Right atrium auricular region (tissue), 2 donors: ENCODE results near the gene ZSWIM9. TPM values are rescaled to one million over a fixed set of nuclear protein-coding genes. Genes with fewer than 3 reads are reported as not detected.

Source experiments
- DNase-seq: peaks from one replicate; pipeline ENCODE4 v3.0.0-alpha.2; 2019; ENCODE audit warnings: low spot score
- H3K27ac ChIP-seq, 2 donors: fragments of 200-600 bp; sonication (generic); 1 replicate in 1 of 2; 2 replicates in 1 of 2; pipeline ENCODE4 v1.5.1; 2016 to 2019
- H3K27me3 ChIP-seq, 2 donors: fragments of 200-600 bp; sonication (generic); one replicate each; pipeline versions ENCODE4 v1.5.1 to v1.6.0; 2017 to 2019
- H3K36me3 ChIP-seq: fragments of 200-600 bp; sonication (generic); one replicate; pipeline ENCODE4 v1.5.1; 2016
- H3K4me1 ChIP-seq, 2 donors: fragments of 200-600 bp; sonication (generic); one replicate each; pipeline versions ENCODE4 v1.5.1 to v1.6.0; 2017 to 2019
- H3K4me3 ChIP-seq, 2 donors: fragments of 200-600 bp; sonication (generic); 1 replicate in 1 of 2; 2 replicates in 1 of 2; pipeline ENCODE4 v1.5.1; 2017 to 2019; ENCODE audit warnings: mild to moderate bottlenecking in 1 of 2, moderate library complexity in 1 of 2
- H3K9me3 ChIP-seq, 2 donors: fragments of 200-600 bp; sonication (generic); one replicate each; pipeline ENCODE4 v1.5.1; 2019
- CTCF ChIP-seq, 2 donors: fragments of 200-600 bp; sonication (generic); IDR thresholded peaks; one replicate each; pipeline ENCODE4 v1.5.1; 2019; ENCODE audit warnings: antibody characterized with exemption in 2 of 2
- total RNA-seq, 2 donors: library from RNA; depleted of rRNA; stranded (reverse); fragments of >200 nt; gene quantifications; one replicate each; pipeline ENCODE4 v1.1.0, GENCODE V29; 2016

The ZSWIM9 gene
- total RNA-seq, 2 donors from 2014 or later: 1.5 to 2.8 TPM

- Histone ChIP-seq H3K36me3 (peaks cover 10% of the 10 kb centered on the region), H3K4me3 (no peak overlapping the region), H3K27ac (no peak overlapping the region), H3K4me1 (peaks cover 0 to 14% of the 10 kb centered on the region in 2 donors), H3K9me3 (no peaks in the 10 kb centered on the region), H3K27me3 (no peaks in the 10 kb centered on the region)
- no peak for TF ChIP-seq CTCF (IDR thresholded peaks at IDR 0.05)
- no peak for DNase-seq
Observed at GRCh38 chr19:48246101-48246500, 75.6 kb downstream of the ZSWIM9 start.

GRCh38 chr19:48247212-48247611, 76.7 kb downstream of the ZSWIM9 start:
- Histone ChIP-seq H3K27me3 (no peaks in the 10 kb centered on the region), H3K27ac (no peak overlapping the region), H3K4me1 (peaks cover 0 to 14% of the 10 kb centered on the region in 2 donors), H3K36me3 (peaks cover 10% of the 10 kb centered on the region), H3K9me3 (no peaks in the 10 kb centered on the region), H3K4me3 (no peak overlapping the region)
- TF ChIP-seq CTCF (IDR thresholded peaks at IDR 0.05): no peak
- no peak for DNase-seq

Other genes with a start within 250 kb of the ZSWIM9 start
- not detected for gene BSPH1, start 178.5 kb upstream of the ZSWIM9 start, total RNA-seq
- gene ELSPBP1, start 176.0 kb upstream of the ZSWIM9 start, total RNA-seq: not detected
- not detected for gene CABP5, start 126.6 kb upstream of the ZSWIM9 start, total RNA-seq
- 10 to 100 TPM; 23.2 to 40.0 TPM for gene PLA2G4C, start 59.9 kb upstream of the ZSWIM9 start, total RNA-seq
- 1 to 10 TPM; 3.1 to 4.2 TPM for gene LIG1, start 336 bp upstream of the ZSWIM9 start, total RNA-seq
- gene CARD8, start 85.2 kb downstream of the ZSWIM9 start, total RNA-seq: 10 to 100 TPM; 19.7 to 21.2 TPM
- under 1 TPM; 0.24 to 0.33 TPM for gene ZNF114, start 99.4 kb downstream of the ZSWIM9 start, total RNA-seq
- 10 to 100 TPM; 16.9 to 95.9 TPM for gene EMP3, start 154.9 kb downstream of the ZSWIM9 start, total RNA-seq
- 10 to 100 TPM; 20.4 to 43.8 TPM for gene TMEM143, start 193.3 kb downstream of the ZSWIM9 start, total RNA-seq
- gene SYNGR4, start 193.7 kb downstream of the ZSWIM9 start, total RNA-seq: not detected
- 10 to 100 TPM; 74.1 to 82.0 TPM for gene KDELR1, start 220.9 kb downstream of the ZSWIM9 start, total RNA-seq
- under 1 TPM; 0.31 to 0.33 TPM for gene GRIN2D, start 223.0 kb downstream of the ZSWIM9 start, total RNA-seq